HG02763 (cell line): ENCODE data around the gene RAD51B.

ENCODE experiments used
- ATAC-seq: cut with Tn5 transposase; IDR thresholded peaks from one replicate; pipeline ENCODE4 v1.9.1; 2021; ENCODE audit warnings: mild to moderate bottlenecking, moderate library complexity; ENCODE audit not compliant: unreplicated experiment

The RAD51B gene

GRCh38 chr14:68632054-68632895, 812.7 kb downstream of the RAD51B start:
- no peak for ATAC-seq

GRCh38 chr14:68633131-68633991, 813.8 kb downstream of the RAD51B start:
- ATAC-seq, result no peak

DNA sequence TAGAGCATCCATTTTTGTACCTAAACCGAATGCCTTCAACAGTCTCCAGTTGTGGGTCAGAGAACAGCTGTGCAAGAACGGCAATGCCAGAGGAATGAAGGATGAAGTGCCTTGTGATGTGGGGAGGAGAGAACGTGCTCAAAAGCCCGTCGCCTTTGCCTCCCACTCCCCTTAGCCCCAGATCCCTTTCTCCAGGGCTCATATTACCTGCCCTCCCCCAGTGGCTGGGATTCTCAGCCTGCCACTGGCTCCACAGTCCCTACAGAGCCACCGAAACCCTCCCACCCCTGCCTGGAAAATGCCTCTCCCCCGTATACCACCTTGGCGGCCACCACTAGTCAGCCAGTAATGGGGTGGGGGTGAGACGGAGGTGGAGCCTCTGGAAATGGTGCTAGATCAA, 814.8 kb downstream of the RAD51B start:
- no peak for ATAC-seq

DNA sequence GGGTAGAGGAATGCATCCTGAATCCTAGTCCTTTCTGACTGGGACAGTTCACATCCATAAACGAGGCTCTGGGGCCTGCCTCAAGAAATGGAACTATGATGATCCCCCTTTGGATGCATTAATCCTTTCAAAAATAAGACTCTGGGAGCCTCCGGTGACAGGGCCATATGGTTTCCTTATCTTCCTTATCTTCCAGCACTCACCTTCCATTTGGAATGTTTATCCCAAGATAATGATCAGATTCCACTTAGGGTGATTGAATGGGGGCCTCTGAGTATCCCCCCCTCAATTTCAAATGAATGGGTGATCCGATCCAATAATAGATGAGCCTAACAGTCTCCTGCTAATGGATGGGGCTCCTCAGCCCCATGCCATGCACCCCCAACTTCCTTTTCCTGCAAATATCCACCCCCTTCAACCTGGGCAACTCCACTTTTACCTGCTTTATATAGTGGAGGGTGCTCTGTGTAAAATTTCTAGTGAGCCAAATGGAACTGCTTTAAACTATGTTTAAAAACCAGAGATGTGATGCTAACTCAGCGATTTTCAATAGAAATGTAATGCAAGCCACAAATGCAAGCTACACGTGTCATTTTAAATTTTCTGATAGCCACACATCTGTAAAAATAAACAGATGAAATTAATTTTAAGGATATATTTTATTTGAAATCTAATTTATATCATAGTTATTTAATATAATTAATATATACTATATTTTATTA, 815.5 kb downstream of the RAD51B start:
- ATAC-seq, result no peak

GRCh38 chr14:68636597-68636996, 817.0 kb downstream of the RAD51B start:
- no peak for ATAC-seq

DNA sequence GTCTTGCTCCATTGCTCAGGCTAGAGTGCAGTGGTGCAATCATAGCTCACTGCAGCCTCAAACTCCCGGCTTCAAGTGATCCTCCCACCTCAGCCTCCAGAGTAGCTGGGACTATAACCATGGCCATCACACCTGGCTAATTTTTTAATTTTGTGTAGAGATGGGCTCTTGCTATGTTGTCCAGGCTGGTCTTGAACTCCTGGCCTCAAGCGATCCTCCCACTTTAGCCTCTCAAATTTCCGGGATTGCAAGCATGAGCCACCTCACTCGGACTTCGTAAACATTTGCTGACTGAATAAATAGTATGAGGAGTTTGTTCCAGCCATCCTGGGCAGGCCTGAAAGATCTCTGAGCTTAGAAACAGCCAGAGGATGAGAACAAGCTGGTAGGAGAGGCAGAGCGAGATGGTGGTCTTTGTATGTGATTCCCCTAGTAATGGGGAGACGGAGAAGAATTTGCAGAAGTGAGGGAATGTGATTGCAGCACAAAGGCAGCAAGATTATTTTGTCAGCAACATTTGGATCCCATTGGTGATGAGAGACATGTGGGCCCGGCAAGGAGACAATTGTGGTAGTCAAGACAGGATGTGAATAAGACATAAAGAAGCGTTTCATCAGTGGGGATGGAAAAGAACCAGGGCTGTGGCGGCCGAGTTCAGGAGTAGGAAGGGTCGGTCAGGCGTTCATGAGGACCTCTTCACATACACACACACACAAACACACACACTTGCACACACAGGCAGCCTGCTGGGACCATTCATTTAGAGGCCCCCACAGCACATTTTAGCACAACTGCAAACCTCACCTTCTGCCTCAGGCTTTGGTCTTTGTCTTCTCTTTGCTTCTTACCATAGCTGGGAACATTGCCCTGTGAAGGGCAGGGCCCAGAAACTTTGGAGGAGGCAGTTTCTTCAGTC, 817.8 kb downstream of the RAD51B start:
- ATAC-seq, result no peak

- ATAC-seq, result no peak
Measured at GRCh38 chr14:68638141-68638999, 818.8 kb downstream of the RAD51B start.

DNA sequence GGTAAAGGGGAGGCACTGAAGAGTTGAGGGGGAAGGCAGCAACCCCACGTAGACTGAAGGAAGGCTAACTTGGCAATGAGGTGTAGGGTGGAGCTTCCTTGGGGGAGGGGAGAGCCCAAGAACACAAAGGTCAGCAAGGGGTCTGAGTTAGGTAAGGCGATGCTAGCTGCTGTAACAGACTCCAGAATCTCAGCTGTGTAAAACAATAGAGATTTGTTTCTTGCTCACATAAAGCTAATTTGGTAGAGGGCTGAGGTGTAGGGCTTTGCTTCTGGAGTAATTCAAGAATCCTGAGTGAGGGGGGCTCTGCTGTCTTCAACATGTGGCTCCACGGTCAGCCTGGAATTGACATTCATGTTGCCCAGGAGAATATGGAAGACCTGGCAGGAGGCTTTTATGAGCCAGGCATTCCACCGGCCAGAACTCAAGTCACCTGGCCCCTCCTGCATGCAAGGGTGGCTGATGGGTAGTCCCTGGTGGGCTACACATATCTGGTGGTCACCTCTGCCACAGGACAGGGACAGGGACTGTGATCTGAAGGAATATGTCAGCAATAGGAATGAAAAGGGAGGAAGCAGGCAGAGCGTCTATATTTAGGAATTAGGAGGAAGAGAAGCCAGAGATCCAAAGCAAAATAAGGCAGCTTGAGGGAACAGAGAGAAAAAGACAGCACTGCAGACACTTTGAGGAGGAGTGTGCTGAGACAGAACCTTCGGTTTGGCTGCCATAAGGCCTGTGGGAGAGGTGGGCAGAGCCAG, 819.6 kb downstream of the RAD51B start:
- no peak for ATAC-seq

DNA sequence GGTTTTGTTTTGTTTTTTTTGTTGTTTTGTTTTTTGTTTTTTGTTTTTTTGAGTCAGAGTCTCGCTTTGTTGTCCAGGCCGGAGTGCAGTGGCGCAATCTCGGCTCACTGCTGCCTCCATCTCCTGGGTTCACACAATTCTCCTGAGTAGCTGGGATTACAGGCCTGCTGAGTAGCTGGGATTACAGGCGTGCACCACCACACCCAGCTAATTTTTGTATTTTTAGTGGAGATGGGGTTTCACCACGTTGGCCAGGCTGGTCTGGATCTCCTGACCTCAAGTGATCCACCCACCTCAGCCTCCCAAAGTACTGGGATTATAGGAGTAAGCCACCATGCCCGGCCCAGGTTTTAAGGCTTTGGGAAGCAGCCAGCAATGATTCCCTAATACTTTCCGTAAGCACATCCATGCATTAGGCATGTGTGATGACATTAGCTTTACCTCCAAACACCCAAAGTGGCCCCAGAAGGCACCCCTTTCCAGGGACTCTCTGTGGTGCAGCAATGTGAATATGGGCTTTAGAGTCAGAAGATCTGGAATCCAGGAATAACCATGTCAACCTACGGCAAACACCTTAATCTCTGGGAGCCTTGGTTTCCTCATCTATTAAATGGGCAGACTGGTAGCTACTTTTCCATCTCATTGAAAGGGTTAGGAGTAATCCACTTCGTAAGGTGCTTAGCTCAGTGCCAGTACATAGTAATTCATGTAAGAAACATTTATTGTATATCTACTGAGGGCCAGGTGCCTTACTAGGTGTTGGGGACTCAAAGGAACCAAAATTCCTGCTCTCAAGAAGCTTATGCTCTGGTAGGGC, 820.4 kb downstream of the RAD51B start:
- ATAC-seq, result no peak

GRCh38 chr14:68643673-68644072, 824.1 kb downstream of the RAD51B start:
- ATAC-seq, result no peak

DNA sequence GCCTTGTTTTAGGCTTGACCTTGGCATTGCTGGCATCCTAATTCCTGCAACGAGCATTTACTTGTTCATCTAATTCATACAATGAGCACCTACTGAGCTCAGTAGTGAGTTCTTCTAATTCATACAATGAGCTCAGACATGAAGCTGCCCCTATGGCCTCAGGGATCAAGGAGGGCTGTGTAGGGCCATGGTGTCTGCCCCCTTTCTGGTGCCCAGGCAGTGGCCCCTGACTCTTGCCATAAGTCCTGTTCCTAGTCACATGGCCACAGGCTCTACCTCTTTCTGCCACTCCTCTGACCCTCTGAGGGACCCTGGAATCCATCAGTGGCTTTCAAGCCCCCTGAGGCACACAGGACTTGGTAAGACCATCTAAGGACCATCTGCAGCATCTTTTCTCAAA, 824.5 kb downstream of the RAD51B start:
- no peak for ATAC-seq

DNA sequence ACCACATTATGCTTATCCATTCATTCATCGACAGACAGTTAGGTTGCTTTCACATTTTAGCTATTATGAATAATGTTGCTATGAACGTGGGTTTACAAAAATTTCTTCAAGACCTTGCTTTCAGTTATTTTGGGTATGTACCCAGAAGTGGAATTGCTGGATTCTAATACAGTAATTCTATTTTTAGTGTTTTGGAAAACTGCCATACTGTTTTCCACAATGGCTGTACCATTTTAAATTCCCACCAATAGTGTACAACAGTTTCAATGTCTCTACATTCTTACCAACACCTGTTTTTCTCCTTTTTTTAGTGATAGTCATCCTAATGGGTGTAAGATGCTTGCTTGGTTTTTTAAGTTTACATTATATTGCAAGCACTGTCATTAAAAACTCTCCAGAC, 825.8 kb downstream of the RAD51B start:
- no peak for ATAC-seq

DNA sequence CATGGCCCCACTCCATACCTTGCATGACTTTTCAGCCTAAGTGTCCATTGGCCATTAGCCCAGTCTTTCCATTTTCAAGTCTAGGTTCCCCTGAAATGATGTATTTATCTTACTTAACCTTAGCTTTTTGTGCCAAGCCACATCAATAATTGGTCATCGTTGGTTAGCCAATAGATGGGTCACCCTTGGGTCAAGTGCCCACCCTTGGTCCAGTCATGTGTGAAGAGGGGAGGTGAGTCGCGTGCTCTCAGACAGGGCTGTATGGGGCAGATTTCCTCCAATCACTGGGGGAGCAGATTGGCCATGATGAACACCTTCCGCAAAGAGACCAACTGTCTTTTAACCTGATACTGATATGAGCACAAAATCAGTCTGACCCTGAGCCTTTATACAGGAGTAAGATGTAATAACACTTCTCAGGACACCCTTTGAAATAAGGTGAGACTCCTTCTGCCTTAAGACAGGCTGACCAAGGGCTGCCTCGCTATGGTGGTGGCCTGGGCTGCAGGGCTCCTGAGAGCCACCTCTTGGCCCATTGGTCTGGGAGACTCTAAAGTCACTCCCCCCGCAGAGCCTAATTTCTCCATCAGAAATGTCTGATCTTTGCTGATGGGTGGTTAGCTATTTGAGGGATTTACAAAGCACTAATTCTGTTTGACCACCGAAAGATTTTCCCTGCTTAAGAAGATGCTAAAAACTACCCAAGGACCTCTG, 830.1 kb downstream of the RAD51B start:
- ATAC-seq, result no peak

DNA sequence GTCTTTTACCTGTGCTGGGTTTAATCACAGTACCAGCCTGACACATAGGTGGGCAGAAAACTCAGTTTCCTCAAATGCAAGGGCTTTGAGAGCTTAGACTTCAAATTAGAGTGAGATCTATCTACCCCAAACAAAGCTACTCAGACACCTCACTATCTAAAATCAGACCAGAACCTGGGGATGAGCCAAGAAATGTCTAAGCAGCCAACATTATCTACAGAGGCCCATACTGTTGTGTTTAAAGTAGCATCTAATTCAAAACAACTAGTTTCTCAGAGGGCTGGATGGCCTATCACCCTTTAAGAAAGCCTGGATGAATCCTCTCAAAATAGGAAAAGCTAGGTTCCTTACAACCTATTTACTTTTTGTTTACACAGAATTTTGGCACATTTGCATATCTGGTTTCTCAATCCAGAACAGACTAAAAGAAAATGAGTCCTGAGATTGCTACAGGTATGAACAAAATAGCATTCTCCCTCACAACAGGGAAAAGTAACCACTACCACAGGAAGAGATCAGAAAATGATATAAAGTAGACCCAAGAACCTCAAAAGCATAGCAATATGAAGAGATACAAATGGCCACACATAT, 830.9 kb downstream of the RAD51B start:
- no peak for ATAC-seq

- no peak for ATAC-seq
Measured at GRCh38 chr14:68651075-68651474, 831.5 kb downstream of the RAD51B start.

DNA sequence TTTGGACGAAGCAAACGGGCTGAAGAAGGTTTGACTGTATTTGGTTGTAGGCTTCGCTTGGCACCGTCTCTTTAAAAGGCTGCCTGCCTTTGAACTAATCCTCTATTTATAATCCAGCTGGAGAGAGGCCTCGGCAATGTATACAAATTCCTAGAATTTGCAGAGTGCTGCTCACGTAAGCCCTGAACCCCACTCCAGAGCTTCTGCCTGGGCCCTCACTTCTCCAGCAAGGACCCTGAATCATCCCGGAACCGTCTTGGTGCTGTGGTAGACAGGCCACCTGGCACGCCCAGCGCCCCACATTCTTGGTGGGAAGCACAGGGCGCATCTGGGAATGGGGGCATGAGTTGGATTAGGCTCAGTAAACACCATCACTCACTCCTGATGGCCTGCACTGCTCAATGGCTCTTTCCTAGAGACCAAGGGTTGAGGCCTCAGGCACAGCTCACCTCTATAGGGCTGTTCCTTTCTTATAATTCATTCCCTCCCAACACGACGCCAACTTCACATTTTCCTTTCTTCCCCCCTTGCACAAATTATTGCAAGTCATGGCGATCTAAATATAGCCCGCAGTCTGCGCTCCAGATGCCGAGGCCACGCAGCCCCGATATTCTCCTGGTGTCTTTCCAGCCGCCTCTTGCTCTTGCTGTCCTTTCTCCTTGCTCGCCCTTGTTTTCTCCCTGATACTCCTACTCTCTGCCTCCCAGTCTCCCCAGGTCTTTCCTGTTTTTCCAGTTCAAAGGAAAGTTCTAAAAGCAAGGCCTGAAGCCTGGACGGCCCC, 832.3 kb downstream of the RAD51B start:
- ATAC-seq, result no peak
